D721Med (cell line): Measurements from ENCODE around the gene RFPL1.
"Not testable (repeated sequence)": the region's sequence is repeated elsewhere in the genome, so short reads cannot be mapped to it uniquely, and the experiment has no call there.

Experiments
- DNase-seq: peaks from one replicate; pipeline ENCODE4 v3.0.0; 2011; ENCODE audit warnings: low spot score; ENCODE audit not compliant: insufficient read length
- FAIRE-seq: peaks from 2 replicates; lab custom pipeline; 2011; peaks lifted over from hg19 to GRCh38; lab: Jason Lieb, UNC
- TF ChIP-seq, protein P1 (sequence below): IDR thresholded peaks from 2 replicates; pipeline ENCODE4 v1.5.1; 2012; ENCODE audit warnings: mild to moderate bottlenecking, control low read depth; ENCODE audit not compliant: insufficient read depth; ENCODE audit errors: missing control alignments

RFPL1 gene

DNA sequence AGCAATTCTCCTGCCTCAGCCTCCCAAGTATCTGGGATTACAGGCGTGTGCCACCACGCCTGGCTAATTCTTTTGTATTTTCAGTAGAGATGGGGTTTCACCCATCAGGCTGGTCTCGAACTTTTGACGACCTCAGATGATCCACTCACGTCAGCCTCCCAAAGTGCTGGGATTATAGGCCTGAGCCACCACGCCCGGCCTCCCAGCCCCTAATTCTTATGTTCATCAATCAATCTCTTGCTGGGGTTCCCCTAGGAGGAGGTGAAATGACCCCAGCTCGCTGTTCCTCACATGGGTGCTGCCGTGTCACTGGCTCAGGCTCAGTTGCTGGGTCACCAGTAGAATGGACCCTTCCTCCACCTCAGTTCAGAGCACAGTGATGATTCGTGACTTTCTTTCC, at the start of gene RFPL1:
TSS of gene RFPL1 (plus strand) at position 301 of the 400 bp plus-strand sequence.
- DNase-seq, FAIRE-seq: not testable (repeated sequence)

DNA sequence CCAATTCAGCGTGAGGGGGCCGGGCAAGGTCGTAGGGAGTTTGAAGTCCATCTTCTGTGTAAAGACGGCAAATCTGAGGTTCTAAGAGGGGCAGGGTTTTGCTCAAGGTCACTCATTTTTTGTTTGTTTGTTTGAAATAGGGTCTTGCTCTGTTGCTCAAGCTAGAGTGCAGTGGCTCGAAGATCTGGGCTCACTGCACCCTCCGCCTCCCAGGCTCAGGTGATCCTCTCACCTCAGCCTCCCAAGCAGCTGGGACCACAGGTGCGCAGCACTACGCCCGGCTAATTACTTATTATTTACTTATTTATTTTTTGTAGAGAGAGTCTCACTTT, 49.7 kb upstream of the RFPL1 start:
- TF ChIP-seq, protein P1, sequence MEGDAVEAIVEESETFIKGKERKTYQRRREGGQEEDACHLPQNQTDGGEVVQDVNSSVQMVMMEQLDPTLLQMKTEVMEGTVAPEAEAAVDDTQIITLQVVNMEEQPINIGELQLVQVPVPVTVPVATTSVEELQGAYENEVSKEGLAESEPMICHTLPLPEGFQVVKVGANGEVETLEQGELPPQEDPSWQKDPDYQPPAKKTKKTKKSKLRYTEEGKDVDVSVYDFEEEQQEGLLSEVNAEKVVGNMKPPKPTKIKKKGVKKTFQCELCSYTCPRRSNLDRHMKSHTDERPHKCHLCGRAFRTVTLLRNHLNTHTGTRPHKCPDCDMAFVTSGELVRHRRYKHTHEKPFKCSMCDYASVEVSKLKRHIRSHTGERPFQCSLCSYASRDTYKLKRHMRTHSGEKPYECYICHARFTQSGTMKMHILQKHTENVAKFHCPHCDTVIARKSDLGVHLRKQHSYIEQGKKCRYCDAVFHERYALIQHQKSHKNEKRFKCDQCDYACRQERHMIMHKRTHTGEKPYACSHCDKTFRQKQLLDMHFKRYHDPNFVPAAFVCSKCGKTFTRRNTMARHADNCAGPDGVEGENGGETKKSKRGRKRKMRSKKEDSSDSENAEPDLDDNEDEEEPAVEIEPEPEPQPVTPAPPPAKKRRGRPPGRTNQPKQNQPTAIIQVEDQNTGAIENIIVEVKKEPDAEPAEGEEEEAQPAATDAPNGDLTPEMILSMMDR: no peak
- FAIRE-seq (no peak), DNase-seq (no peak)

DNA sequence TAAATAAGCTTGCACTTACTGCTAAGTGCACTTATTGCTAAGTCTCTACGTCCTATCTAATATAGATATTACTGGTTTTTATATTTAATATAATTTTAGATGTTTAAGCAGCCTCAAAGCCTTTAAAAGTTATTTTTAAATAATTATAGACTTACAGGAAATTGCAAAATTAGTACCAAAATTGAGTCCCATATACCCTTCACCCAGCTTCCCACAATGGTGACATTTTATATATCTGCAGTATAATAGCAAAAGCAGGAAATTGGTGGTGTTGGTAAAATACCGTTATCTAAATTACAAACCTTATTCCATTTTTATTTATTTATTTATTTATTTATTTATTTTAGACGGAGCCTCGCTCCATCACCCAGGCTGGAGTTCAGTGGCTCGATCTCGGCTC, 48.1 kb upstream of the RFPL1 start:
- FAIRE-seq (no peak), DNase-seq (no peak)
- TF ChIP-seq, protein P1: no peak

DNA sequence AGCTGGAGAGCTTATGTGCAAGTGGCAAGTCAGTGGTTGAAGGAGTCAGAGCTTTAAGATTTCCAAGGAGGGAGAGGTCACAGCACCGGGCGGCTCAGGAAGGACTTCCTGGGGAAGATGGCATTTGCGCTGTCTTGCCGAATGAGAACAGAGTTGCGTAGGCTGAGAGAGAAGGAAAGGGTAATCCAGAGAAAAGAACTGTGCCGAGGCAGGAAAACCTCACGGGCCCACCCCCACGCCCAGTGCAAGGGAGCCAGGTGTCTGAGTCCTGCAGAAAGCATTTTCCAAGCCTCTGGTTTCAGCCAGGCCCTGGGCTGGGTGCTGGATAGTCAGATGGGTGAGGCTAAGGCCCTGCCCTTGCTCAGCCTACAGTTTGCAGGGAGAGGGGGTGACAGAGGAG, 46.8 kb upstream of the RFPL1 start:
- TF ChIP-seq, protein P1: no peak
- FAIRE-seq (no peak), DNase-seq (no peak)

DNA sequence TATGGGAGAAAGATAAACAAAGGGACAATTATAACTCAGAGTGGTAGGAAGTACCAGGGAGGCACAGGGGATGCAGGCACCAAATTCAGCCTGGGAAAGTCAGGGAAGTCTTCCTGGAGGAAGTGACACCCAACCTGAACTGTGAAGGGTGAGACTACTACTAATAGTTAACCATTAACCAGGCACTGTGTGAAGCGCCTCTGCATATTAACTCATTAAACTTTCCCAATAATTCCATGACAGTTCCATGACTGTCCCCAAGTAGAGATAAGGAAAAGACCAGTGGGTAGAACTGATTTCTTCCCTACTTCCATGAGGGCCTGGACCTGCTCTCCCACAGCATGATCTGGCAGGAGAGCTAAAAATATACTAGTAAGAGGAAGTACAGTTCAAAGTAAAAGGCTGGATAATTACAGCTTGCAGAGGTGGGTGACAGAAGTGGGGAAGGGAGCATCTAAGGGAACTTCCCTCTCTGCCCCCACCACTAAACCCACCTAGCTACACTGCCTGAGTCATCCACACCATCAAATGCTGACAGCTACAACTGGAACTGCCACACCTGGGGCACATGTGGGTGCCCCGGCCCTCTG, 45.3 kb upstream of the RFPL1 start:
- no peak for FAIRE-seq
- TF ChIP-seq, protein P1: no peak
- DNase-seq: no peak

DNA sequence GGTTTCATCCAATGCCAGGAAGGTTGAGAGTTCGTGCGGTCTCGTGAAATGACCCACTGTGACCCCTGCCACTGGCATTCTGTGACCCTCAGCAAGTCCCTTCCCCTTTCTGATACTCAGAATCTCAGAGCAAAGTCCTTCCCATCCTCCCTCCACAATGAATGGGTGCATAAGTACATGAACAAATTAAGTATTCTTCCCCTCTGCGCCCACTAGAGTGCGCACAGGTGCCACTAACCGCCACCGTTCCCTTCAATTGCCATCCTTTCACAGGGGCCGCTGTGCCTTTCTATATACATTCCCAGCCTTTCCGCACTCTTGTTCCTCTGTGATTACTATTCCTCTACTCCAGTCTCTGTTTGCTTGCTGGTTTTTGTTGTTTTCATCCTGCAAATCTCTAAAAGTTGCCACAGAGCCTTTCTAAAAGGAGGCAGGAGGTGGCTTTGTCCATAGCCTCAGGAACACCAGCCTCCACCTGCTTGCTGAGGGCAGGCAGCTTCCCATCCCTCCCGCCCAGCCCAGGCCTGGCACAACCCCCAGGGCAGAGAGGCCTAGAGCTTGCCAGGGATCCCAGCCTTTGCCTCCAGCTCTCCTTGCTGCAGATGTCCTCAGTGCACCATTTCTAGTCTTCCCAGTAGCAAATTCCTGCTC, 43.3 kb upstream of the RFPL1 start:
- peak; percentile 48 for DNase-seq
- FAIRE-seq: no peak
- TF ChIP-seq, protein P1: peak; percentile 98

DNA sequence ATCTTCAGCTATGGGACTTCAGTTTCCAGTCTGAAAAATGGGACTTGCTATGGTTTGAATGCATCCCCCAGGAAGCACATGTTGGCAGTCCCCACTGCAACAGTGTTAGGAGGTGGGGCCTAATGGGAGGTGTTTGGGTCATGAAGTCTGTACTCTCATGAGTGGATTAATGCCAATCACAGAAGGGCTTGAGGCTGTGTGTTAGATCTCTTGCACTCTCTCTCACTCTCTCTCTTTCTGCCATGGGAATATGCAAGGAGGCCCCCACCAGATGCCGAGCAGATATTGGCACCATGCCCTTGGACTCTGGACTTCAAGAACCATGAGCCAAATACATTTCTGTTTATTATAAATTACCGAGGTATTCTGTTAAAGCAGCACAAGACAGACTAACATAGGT, 42.3 kb upstream of the RFPL1 start:
- FAIRE-seq (no peak), DNase-seq (no peak)
- TF ChIP-seq, protein P1: no peak

DNA sequence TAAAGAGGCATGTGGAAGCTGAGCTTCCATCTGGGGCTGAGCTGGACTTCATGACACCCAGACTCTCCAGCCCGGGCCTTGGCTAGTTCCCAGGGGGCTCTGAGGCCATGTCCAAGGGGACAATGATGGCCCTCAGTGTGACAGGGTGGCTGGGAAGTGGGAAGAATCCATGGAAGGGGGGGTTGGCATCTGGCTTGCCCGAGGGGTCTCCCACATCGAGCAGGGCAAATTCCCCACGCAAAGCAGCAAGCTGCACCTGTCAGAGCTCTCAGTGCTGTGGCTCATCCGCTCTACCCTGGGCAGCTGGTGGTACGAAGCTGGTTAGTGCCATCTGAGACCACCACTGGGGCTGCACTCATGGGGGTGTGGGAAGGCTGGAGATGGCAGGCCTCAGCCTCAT, 40.6 kb upstream of the RFPL1 start:
- TF ChIP-seq, protein P1: no peak
- no peak for FAIRE-seq
- no peak for DNase-seq
